Hippocampal formation (tissue), 2 donors: ENCODE data around the gene SULF2.

Experiments used
- DNase-seq, 2 donors: peaks; one replicate each; lab custom pipeline; 2025; lab: John Stamatoyannopoulos, UW

The SULF2 gene

GRCh38 chr20:47784599-47785310 is 526 bp downstream of the SULF2 start:
- no peak for DNase-seq

GRCh38 chr20:47783828-47784598 is 1.3 kb downstream of the SULF2 start:
- DNase-seq: no peak

- no peak for DNase-seq
Measured at GRCh38 chr20:47782920-47783552, 2.2 kb downstream of the SULF2 start.

GRCh38 chr20:47782076-47782475 is 3.2 kb downstream of the SULF2 start:
- no peak for DNase-seq

GRCh38 chr20:47781632-47782031 is 3.6 kb downstream of the SULF2 start:
- DNase-seq: no peak

GRCh38 chr20:47780720-47781389 is 4.4 kb downstream of the SULF2 start:
- DNase-seq: no peak

DNA sequence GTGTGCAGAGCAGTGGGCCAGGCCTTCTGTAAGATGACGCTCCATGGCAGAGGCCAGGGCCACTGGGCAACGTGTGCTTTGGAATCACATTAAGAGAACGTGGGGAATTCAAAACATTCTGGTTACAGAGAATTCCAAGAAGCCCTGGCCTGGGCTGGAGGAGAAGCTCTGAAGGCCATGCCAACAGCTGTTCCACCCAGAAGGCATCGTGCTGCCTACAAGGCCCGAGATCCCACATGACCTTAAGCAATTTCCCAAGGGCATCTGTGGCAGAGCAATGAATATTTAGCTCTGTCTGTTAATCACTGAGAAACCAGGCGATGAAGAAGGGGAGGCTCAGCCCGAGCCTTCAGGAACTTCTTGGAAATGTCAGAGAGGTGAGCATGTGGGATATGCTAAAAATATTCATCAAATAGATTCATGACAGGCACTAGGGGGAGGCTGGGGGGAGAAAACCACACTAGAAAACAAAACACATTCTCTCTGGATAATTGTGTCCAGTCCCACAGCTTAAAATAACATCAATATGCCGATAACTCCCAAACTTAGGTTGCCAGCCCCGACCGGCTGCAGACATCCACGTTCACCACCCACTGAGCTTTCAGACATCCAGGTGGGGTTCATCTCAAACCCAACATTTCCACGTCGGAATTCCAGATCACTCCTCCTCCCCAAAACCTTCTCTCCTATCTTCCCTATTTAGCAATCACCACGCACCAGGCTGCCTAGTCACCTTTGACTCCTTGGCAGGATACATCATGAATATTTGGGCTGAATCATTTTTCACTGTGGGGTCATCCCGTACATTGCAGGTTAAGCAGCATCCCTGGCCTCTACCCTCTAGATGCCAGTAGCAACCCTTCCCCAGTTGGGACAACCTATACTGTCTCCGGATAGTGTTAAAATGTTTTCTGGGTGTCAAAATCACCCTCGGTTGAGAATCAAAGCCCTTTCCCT is 6.6 kb downstream of the SULF2 start:
- DNase-seq: no peak

DNA sequence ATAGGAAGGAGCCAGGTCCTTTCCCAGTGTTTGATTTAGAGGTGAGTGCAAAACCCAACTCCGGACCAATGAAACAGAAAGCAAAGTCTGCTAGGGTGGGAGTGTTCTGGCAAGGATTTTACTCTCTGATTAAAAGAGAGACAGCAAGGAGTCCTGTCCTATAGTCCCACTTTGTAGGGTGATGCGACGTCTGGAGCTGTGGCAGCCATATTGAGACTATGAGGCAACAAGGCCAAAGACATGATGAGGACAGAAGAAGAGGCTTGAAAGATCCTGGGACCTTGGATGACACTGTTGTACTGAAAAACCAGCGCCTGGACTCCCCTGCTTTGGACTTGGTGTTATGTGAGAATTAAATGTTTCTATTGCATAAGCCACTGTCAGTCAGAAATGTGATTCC is 8.1 kb downstream of the SULF2 start:
- no peak for DNase-seq

GRCh38 chr20:47776639-47777038 is 8.6 kb downstream of the SULF2 start:
- DNase-seq: no peak

GRCh38 chr20:47775841-47776240 is 9.4 kb downstream of the SULF2 start:
- no peak for DNase-seq

DNA sequence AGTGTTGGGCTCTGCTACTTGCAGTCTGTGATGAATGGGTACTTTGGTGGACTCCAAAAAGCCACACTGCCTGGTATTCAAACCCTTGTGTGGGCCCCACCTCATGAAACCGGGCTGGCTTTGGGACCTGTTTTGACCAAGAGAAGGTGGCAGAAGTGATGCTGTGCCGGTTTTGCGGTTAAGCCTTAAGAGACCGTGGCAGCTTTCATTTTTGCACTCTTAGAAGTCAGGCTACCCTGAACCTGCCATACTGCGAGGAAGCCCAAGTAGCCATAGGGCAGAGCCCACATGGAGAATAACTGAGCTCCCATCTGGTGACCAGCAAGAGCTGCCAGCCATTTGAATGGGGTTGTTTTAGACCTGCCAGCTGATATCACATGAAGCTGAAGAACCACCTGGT is 10.2 kb downstream of the SULF2 start:
- DNase-seq: no peak

GRCh38 chr20:47774131-47774777 is 11.0 kb downstream of the SULF2 start:
- DNase-seq: no peak

DNA sequence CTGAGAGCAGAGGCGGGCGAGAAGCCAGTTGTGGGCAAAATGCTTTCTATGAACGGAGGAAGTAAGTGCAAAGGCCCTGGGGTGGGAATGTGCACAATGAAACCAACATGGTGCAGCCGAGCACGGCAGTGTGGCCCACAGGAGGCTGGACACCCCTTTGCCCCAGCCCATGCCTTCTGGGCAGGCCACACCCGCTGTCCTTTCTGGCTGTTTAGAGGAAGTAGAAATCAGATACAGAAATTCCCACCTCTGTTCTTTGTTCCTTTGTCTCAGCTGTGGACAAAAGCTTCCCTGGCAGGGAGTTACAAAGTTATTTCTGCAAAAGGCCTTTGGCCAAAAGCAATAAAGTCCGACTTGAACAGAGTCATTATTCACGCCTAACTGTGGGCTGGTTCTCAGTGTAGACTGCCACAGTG is 11.9 kb downstream of the SULF2 start:
- no peak for DNase-seq

- no peak for DNase-seq
Measured at GRCh38 chr20:47770935-47771334, 14.3 kb downstream of the SULF2 start.

- no peak for DNase-seq
Measured at GRCh38 chr20:47768016-47768824, 17.1 kb downstream of the SULF2 start.

DNA sequence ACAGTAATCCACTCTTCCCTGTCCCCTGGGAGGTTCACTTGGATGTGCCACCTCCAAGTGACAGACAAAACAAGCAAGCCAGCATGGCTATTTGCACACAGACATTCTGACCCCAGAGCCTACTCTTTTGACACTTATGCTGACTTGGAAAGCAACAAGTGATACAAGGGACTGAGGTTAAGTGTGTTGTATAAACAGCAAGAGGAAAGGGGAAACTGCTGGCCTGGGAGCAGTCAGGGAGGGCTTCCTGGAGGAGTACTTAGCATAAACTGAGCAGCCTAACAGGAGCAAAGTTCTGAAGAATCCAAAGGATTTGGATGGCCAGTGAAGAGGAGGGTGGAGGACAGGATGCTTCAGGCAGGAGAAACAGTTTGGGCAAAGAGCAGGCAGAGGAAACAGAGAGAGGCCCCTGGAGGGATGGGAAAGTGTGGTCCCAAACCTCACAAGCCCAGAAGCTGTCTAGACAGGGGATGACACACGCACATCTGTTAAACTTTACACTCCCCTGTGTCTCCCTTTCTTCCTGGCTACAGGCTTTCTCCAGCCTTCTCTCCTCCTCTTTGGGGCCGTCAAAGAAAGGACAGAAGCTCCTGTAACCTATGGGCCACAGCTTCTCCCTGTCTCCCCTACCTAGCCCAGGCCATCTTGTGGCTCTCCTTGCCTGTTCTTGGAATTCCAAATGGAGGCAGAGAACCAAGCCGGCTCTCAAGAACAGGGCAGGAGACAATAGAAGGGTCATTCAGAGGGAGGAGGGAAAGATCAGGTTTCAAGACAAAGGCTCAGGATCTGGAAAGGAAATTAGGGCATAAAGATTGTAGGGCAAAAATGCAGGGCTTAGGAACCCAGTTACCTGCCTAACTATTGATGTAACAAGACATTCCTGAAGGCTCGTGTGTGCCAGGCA is 19.3 kb downstream of the SULF2 start:
- no peak for DNase-seq

- DNase-seq: no peak
Measured at GRCh38 chr20:47765271-47765670, 20.0 kb downstream of the SULF2 start.

GRCh38 chr20:47764154-47764733 is 21.0 kb downstream of the SULF2 start:
- DNase-seq: no peak
